Activated T-helper 2 cell treated with anti-CD3 and anti-CD28 coated beads, Interferon-gamma antibody, Interleukin-2, Interleukin-4, amounts not matched to agents 10 μg/mL and 5 μg/mL and 100 μg/mL, durations not matched to agents 14 hours and 24 hours and 36 hours (primary cell): ENCODE measurements around the gene KMO. TPM values are rescaled to one million over a fixed set of nuclear protein-coding genes. Genes with fewer than 3 reads are reported as not detected.

ENCODE experiments used
- DNase-seq: peaks from one replicate; pipeline ENCODE4 v3.0.0; 2021; ENCODE audit warnings: low spot score
- H3K27ac Mint-ChIP-seq: one replicate; pipeline ENCODE4 v1.8.0; 2021; ENCODE audit warnings: mixed read lengths
- H3K27me3 Mint-ChIP-seq: one replicate; pipeline ENCODE4 v1.8.0; 2021; ENCODE audit warnings: low read depth, mixed read lengths
- H3K36me3 Mint-ChIP-seq: one replicate; pipeline ENCODE4 v1.8.0; 2021; ENCODE audit warnings: low read depth, mixed read lengths
- H3K4me1 Mint-ChIP-seq: one replicate; pipeline ENCODE4 v1.8.0; 2021; ENCODE audit warnings: low read depth, mixed read lengths
- H3K4me3 Mint-ChIP-seq: one replicate; pipeline ENCODE4 v1.8.0; 2021; ENCODE audit warnings: low read depth, mild to moderate bottlenecking, moderate library complexity, mixed read lengths
- H3K9me3 Mint-ChIP-seq: one replicate; pipeline ENCODE4 v1.8.0; 2021; ENCODE audit warnings: mixed read lengths
- intact Hi-C: fragments of 100-400 bp; cut with micrococcal nuclease; formaldehyde crosslinking; loops from one replicate; pipeline ENCODE4 v1.15.1; 2023
- total RNA-seq: library from RNA; stranded (reverse); gene quantifications from 2 replicates; pipeline ENCODE4 v1.2.3, GENCODE V29; 2022

The KMO gene
- 0.05 and 0.07 TPM in 2 replicates for total RNA-seq

GRCh38 chr1:241532162-241532531 is at the start of gene KMO:
Gene KMO, plus strand, starts transcription at chr1:241532378. Its CDS starts 67 bp downstream, at chr1:241532445.
- intact Hi-C loops = loop anchor here (2.0 to 5.0 kb wide), 5 partner anchors 13 to 485 kb away; partner anchors contain the start of genes CHML, EXO1, FH and OPN3
- Mint-ChIP-seq H3K36me3 (no peaks in the 10 kb centered on the region), H3K27ac (peak within 1 kb of the TSS; percentile 94), H3K27me3 (peaks cover 20% of the 10 kb centered on the region), H3K9me3 (no peaks in the 10 kb centered on the region), H3K4me1 (peaks cover 28% of the 10 kb centered on the region), H3K4me3 (peak within 1 kb of the TSS; percentile 94)
- DNase-seq = no peak

- intact Hi-C loops = loop anchor here (10.0 kb wide), 2 partner anchors 598 to 748 kb away; no protein-coding TSS in a partner anchor
- Mint-ChIP-seq H3K4me3 (no peak overlapping the region), H3K4me1 (no peaks in the 10 kb centered on the region), H3K27me3 (no peaks in the 10 kb centered on the region), H3K36me3 (no peaks in the 10 kb centered on the region), H3K27ac (no peak overlapping the region), H3K9me3 (no peaks in the 10 kb centered on the region)
- DNase-seq = no peak
These were observed 49.4 kb upstream of the KMO start for GRCh38 chr1:241482761-241483250.

DNA sequence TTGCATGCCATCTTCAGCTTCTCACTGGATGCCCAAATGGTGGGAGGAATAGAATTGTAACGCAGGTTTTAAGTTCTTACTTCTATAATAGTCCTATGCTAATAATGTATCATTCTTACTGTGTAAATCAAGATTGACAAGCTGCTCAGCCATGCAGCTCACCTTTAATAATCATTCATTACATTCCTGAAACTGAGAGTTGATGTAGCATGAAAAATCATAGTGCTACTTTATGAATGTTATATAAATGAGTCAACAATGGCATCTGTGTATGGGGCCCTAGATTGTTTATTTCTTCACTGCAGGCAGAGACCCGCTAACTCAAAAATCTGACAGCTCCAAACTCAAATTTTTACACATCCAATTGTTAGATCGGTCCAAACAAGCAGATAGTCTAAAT is 47.0 kb upstream of the KMO start:
- H3K4me1 Mint-ChIP-seq = no peaks in the 10 kb centered on the region
- no peaks in the 10 kb centered on the region for H3K9me3 Mint-ChIP-seq
- H3K27me3 Mint-ChIP-seq = no peaks in the 10 kb centered on the region
- no peak overlapping the region for H3K27ac Mint-ChIP-seq
- no peaks in the 10 kb centered on the region for H3K36me3 Mint-ChIP-seq
- no peak overlapping the region for H3K4me3 Mint-ChIP-seq
- DNase-seq = no peak
- intact Hi-C loops = loop anchor here (10.0 kb wide), 2 partner anchors 600 to 750 kb away; no protein-coding TSS in a partner anchor

DNA sequence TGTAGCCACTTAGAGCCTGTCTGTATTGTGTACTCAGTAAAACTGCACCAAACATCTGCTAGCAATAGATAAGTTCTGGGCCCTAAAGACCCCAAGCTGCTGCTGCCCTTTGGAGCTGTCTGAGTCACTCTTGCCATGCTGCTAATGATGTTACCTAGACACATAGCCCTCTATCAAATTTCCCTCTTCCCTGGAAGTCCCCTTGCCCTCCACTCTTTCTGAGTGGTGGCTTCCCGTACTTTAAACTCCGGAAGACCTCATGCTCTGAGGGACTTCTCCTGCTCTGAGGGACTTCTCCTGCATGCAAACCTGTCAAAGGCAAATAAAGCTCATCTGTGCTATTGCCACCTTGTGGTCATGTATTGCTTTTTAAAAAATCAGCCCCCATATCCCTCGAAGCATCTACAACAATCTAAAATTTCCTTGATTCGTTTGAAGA is 46.6 kb upstream of the KMO start:
- no peak overlapping the region for H3K4me3 Mint-ChIP-seq
- intact Hi-C loops = loop anchor here (10.0 kb wide), 2 partner anchors 601 to 751 kb away; no protein-coding TSS in a partner anchor

GRCh38 chr1:241488739-241489138 is 43.4 kb upstream of the KMO start:
- H3K4me3 Mint-ChIP-seq = no peak overlapping the region
- H3K36me3 Mint-ChIP-seq = no peaks in the 10 kb centered on the region
- no peak for DNase-seq
- H3K27me3 Mint-ChIP-seq = no peaks in the 10 kb centered on the region
- intact Hi-C loops = loop anchor here (10.0 kb wide), 2 partner anchors 604 to 754 kb away; no protein-coding TSS in a partner anchor
- no peaks in the 10 kb centered on the region for H3K9me3 Mint-ChIP-seq
- H3K27ac Mint-ChIP-seq = no peak overlapping the region
- H3K4me1 Mint-ChIP-seq = no peaks in the 10 kb centered on the region

More for the DNA sequence above, 46.6 kb upstream of the KMO start:
- Mint-ChIP-seq H3K36me3 (no peaks in the 10 kb centered on the region), H3K4me1 (no peaks in the 10 kb centered on the region), H3K27me3 (no peaks in the 10 kb centered on the region), H3K27ac (no peak overlapping the region), H3K9me3 (no peaks in the 10 kb centered on the region)
- no peak for DNase-seq

DNA sequence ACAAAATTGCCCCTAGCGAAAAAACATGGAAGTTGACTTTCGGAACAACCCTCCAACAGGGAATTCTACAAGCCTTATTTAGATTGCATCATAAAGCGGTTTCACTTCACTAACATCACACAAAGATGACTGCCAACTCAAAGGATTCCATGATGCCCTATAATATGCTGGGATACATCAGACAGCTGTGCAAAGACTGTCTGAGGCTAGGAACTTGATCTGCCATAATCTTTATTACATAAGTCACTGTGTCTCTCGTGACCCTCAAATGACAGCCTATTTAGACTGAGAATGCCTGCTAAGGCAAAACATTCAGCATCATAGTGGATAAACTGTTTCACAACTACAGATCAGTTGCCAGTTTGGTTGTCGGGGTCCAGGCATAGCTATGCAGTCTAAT is 36.4 kb upstream of the KMO start:
- no peaks in the 10 kb centered on the region for H3K27me3 Mint-ChIP-seq

DNA sequence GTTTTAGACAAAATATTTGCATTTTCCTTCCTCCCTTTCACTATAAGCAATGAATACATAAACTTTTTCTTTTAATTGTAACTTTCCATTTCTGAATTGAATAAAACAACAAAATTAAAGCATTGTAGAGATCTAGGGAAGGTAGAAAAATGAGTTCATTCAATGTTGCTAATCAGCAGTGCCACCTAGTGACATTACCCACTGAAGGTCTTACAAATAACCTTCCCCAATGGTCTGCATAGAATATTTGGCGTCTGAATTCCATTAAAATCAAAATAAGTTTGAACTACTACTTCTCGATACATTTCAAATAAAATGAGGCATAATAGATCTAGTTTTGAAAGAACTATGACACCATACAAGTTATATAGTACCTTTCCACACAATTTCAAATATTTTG is 32.3 kb upstream of the KMO start:
- no peak overlapping the region for H3K4me3 Mint-ChIP-seq
- H3K4me1 Mint-ChIP-seq = peaks cover 16% of the 10 kb centered on the region
- H3K27me3 Mint-ChIP-seq = no peaks in the 10 kb centered on the region
- intact Hi-C loops = no loop called here
- DNase-seq = no peak
- peaks cover 59% of the 10 kb centered on the region for H3K36me3 Mint-ChIP-seq
- no peak overlapping the region for H3K27ac Mint-ChIP-seq
- no peaks in the 10 kb centered on the region for H3K9me3 Mint-ChIP-seq

More for the DNA sequence above, 36.4 kb upstream of the KMO start:
- no peaks in the 10 kb centered on the region for H3K4me1 Mint-ChIP-seq
- H3K9me3 Mint-ChIP-seq = no peaks in the 10 kb centered on the region
- DNase-seq = no peak
- no peak overlapping the region for H3K4me3 Mint-ChIP-seq
- peaks cover 40% of the 10 kb centered on the region for H3K36me3 Mint-ChIP-seq
- H3K27ac Mint-ChIP-seq = no peak overlapping the region
- intact Hi-C loops = no loop called here

- no peaks in the 10 kb centered on the region for H3K9me3 Mint-ChIP-seq
- DNase-seq = no peak
- no peaks in the 10 kb centered on the region for H3K27me3 Mint-ChIP-seq
- intact Hi-C loops = no loop called here
- H3K27ac Mint-ChIP-seq = peak overlapping the region; percentile 19
- peaks cover 66% of the 10 kb centered on the region for H3K36me3 Mint-ChIP-seq
- H3K4me1 Mint-ChIP-seq = peaks cover 24% of the 10 kb centered on the region
- H3K4me3 Mint-ChIP-seq = no peak overlapping the region
These were observed 28.7 kb upstream of the KMO start for GRCh38 chr1:241503444-241503843.

DNA sequence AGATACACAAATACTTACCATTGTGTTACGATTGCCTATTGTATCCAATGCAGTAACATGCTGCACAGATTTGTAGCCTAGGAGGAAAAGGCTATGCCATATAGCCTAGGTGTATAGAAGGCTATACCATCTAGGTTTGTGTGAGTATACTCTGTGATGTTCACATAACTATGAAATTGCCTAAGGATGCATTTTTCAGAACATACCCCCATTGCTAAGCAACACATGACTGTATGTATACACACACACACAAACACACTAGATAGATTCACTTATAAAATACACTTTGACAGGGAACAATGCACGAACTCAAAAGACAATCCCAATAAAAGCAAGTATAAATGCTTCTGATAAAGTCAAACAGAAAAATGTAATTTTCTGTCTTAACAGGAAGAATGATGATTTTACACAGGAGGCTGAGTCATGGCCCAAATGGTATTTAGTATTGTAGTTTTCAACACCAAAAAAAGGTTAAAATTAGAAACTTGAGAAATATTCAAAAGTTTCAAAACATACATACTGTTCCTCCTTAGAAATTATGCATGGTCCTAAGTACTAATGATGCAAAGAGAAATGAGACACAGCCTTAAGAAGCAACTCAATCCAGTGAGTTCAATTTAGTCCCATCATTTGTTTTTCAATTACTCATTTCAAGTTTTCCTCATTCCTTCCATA is 24.9 kb upstream of the KMO start:
- no peak overlapping the region for H3K27ac Mint-ChIP-seq
- H3K4me3 Mint-ChIP-seq = no peak overlapping the region
- peaks cover 23% of the 10 kb centered on the region for H3K4me1 Mint-ChIP-seq
- no peaks in the 10 kb centered on the region for H3K9me3 Mint-ChIP-seq
- no peaks in the 10 kb centered on the region for H3K27me3 Mint-ChIP-seq
- peaks cover 66% of the 10 kb centered on the region for H3K36me3 Mint-ChIP-seq
- intact Hi-C loops = no loop called here
- no peak for DNase-seq

DNA sequence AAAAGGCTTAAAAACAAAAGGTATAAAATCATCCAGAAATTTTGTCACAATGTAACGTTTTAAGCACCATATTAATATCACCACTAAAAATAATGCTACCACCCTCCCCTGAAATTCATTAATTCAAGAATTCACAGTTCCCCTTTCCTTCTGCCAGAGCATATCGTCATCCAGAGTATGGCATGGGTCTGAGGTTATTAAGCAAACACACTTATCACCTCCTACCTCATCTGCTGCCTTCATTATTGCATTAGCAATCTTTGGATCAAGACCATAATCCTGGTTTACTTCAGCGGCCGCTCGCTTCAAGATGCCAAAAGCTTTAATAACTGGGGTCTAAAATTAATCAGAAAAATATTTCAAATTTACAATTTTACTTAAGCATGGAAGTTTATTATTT is 18.8 kb upstream of the KMO start:
- H3K27ac Mint-ChIP-seq = no peak overlapping the region
- intact Hi-C loops = no loop called here
- peaks cover 60% of the 10 kb centered on the region for H3K36me3 Mint-ChIP-seq
- peaks cover 17% of the 10 kb centered on the region for H3K4me1 Mint-ChIP-seq
- no peaks in the 10 kb centered on the region for H3K27me3 Mint-ChIP-seq
- H3K9me3 Mint-ChIP-seq = no peaks in the 10 kb centered on the region
- no peak for DNase-seq
- no peak overlapping the region for H3K4me3 Mint-ChIP-seq

GRCh38 chr1:241518476-241519307 is 13.5 kb upstream of the KMO start:
- Mint-ChIP-seq H3K4me1 (peaks cover 25% of the 10 kb centered on the region), H3K36me3 (peaks cover 28% of the 10 kb centered on the region), H3K4me3 (peak overlapping the region; percentile 90), H3K27ac (peak overlapping the region; percentile 79), H3K27me3 (peaks cover 21% of the 10 kb centered on the region), H3K9me3 (no peaks in the 10 kb centered on the region)
- intact Hi-C loops = loop anchor here (1.0 to 2.0 kb wide), 4 partner anchors 14 to 330 kb away; partner anchors contain the start of genes EXO1 and KMO
- no peak for DNase-seq

GRCh38 chr1:241519308-241520079 is 12.7 kb upstream of the KMO start, which contains the start of gene FH:
Gene FH, minus strand, starts transcription at chr1:241519755. Its CDS starts 33 bp downstream, at chr1:241519722.
- intact Hi-C loops = loop anchor here (1.0 to 2.0 kb wide), 4 partner anchors 13 to 329 kb away; partner anchors contain the start of genes EXO1 and KMO
- Mint-ChIP-seq H3K4me1 (peaks cover 21% of the 10 kb centered on the region), H3K4me3 (peak within 1 kb of the TSS; percentile 90), H3K9me3 (no peaks in the 10 kb centered on the region), H3K27me3 (peaks cover 26% of the 10 kb centered on the region), H3K36me3 (peaks cover 24% of the 10 kb centered on the region), H3K27ac (peak within 1 kb of the TSS; percentile 79)
- peak; percentile 92 for DNase-seq
